Epithelial cell of proximal tubule (primary cell): ENCODE measurements around the gene HDGF. TPM values are rescaled to one million over a fixed set of nuclear protein-coding genes. Genes with fewer than 3 reads are reported as not detected.
A peak's percentile ranks its signal among the peaks of the same experiment; 100 is the strongest.

ENCODE experiments used
- DNase-seq: peaks from one replicate; pipeline ENCODE4 v3.0.0-alpha.2; 2011; ENCODE audit warnings: low read depth
- H3K4me3 ChIP-seq: 2 replicates; pipeline ENCODE4 v1.5.1; 2011; ENCODE audit warnings: low read depth, mild to moderate bottlenecking, low read length
- total RNA-seq: library from RNA; depleted of rRNA; stranded (reverse); fragments of >200 nt; gene quantifications from 2 replicates; pipeline ENCODE4 v1.2.3, GENCODE V29; 2015
- TF ChIP-seq, protein P1 (sequence below): conservative IDR thresholded peaks from 2 replicates; pipeline ENCODE4 v1.5.1; 2012; ENCODE audit warnings: low read depth, mild to moderate bottlenecking, low read length

Gene HDGF
- total RNA-seq, 1 donor from 2014 or later: 279 TPM

DNA sequence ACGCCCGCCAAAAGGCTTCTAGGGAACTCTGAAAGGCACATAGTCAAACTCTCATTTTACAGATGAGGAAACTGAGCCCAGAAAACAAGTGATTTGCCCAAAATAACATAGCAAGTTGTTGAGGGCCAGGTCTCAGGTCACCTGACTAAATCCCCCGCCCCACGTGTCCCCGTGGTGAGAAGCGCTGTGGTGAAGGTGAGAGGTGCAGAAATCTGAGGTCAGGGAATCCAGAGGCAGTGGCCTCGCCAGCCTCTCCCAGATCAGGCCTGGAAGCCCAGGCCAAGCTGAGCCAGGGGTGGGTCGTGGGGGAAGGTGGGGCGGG, 5.1 kb downstream of the HDGF start:
- DNase-seq: no peak
- TF ChIP-seq, protein P1, sequence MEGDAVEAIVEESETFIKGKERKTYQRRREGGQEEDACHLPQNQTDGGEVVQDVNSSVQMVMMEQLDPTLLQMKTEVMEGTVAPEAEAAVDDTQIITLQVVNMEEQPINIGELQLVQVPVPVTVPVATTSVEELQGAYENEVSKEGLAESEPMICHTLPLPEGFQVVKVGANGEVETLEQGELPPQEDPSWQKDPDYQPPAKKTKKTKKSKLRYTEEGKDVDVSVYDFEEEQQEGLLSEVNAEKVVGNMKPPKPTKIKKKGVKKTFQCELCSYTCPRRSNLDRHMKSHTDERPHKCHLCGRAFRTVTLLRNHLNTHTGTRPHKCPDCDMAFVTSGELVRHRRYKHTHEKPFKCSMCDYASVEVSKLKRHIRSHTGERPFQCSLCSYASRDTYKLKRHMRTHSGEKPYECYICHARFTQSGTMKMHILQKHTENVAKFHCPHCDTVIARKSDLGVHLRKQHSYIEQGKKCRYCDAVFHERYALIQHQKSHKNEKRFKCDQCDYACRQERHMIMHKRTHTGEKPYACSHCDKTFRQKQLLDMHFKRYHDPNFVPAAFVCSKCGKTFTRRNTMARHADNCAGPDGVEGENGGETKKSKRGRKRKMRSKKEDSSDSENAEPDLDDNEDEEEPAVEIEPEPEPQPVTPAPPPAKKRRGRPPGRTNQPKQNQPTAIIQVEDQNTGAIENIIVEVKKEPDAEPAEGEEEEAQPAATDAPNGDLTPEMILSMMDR: no peak
- peak overlapping the region; percentile 62 for H3K4me3 ChIP-seq

DNA sequence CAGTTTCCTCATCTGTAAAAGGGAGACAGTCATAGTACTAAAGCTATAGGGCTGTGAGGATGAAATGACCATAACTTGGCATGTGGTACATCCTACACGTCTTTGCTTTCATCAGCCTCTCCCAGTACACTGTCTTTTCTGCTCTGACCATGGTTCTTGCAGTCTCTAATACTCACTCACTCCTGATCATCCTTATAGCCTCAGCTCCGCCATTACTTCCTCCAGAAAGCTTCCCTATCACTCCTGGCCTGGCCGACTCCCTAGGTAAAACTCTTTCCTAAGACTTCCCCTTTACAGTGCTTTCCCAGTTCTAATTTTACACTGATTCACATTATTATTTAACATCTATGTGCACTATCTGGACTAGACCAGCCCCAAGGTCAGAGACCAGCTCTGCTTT, 5.6 kb downstream of the HDGF start:
- no peak for DNase-seq
- TF ChIP-seq, protein P1: no peak
- peak overlapping the region; percentile 62 for H3K4me3 ChIP-seq

DNA sequence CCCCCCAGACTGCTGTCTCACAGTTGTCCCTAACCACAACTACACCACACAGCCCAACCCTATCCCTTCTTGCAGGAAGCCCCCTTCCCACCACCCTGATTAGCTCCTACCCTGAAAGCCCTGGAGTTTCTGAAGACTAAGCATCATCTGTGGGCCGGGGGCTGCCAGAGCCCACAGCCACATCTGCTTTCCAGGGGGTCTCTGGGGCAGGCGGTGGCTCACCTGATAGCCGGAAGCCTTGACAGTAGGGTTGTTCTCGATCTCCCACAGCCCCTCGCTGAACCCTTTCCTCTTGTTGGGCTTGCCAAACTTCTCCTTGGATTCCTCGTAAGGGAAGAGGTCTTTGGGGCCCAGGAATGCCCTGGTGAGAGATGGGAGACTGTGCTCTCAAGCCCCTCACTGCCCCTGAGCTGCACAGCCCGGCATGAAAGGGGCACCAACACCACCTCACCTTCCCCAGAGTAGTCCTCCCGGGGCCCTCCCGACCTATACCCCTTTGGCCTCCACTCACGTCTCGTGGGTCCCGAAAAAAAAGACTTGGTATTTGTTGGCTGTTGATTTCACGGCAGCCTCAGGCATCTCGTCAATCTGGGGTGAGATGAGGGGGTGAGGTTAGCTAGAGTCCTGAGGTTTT, 6.6 kb downstream of the HDGF start:
- H3K4me3 ChIP-seq: no peak overlapping the region
- DNase-seq: no peak
- TF ChIP-seq, protein P1: no peak

DNA sequence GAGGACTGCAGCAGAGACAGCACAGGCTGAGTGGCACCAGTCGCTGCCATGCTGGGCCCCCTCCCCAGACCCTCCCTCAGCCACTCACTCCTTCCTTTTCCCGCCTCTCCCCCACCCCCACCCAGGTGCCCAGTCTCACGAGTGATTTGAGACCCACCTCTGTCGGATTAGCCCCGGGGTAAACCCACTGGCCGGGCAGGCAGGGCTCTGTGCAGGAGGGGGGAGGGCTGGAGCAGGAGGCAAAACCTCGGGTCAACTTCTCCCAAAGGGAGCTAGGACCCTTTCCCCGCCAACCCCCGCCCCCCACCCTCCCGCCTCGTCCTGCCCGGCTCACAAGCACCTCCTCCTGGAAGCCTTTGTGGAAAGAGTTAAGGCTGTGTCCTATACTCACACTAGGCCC, 7.1 kb downstream of the HDGF start:
- TF ChIP-seq, protein P1: no peak
- DNase-seq: no peak
- H3K4me3 ChIP-seq: no peak overlapping the region

DNA sequence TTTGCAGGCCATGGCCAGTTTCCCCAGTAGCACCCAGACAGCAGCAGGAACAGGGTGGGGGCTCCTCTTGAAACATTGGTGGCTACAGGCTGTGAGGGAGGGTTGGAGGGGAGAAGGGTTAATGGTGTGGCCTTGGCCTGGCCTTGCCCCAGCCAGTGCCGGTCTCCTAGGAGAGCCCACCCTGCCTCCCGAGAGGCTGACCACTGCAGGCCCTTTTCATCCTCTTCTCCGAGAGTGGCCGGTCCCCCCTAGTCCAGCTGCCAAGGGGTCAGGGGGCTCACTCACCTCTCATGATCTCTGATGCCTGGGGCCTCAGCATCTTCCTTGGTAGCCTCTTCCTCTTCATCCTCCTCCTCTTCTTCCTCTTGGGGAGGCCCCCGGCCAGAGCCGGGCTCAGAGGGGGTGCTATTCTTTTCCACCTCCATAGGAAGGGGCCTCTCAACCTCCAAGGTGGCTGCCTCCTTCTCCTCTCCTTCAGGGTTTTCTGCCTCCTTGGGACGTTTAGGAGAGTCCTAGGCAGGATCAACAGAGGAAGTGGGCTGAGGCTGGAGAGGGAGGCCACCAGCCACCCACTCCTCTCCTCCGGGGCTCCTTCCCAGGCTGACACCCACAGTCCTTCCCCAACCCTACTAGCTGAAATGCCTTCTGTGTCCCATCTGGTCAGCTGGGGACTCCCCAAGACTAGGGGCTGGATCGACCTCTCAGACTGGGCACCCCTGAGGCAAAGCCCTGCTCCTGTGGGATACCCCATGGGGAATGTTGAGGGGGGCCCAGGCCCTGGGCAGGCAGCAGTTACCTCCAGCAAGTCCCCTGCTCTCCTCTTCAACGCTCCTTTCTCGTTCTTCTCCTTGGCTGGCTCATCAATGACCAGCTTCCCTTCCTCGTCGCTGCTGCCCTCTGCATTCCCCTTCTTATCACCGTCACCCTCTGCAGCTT, 7.8 kb downstream of the HDGF start:
- TF ChIP-seq, protein P1: no peak
- DNase-seq: no peak
- H3K4me3 ChIP-seq: no peak overlapping the region

DNA sequence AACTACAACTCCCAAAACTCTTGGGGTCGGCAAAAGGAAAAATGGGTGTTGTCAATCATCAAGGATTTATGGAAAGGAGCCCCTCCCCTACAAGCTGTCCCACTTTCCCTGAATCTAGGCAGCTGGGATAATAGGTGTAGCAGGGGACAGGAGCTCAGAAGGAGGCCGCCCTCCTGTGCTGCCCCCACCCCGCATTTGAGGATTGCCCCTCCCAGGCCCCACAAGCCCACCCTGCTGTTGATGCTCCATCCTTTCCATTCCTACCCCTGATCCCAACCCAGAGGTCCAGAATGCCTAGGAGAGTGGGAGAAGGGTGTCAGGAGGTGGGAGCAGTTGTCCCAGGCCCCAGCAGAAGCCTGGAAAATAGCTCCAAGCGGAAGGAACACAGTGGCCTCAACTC, 8.7 kb downstream of the HDGF start:
- H3K4me3 ChIP-seq: no peak overlapping the region
- TF ChIP-seq, protein P1: no peak
- DNase-seq: no peak

DNA sequence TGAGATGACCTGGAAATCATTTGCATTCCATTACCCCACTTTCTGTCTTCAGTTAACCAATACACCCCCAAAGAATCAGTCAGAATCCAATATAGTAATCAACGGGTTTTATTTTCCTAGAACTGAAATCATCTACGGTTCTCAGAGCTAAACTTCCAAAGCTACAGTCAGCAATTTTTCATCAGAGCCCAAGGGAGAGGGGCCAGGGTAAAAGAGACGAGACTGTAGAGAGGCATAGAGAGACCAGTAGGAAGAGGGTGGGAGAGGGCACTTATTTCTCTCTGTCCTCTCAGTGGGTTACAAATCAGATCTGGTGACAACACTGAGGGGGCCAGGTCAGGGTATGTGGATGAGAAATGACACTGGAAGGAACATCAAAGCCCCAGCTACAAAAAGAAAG, 9.5 kb downstream of the HDGF start:
- TF ChIP-seq, protein P1: no peak

More for the DNA sequence above, 9.5 kb downstream of the HDGF start:
- H3K4me3 ChIP-seq: no peak overlapping the region
- no peak for DNase-seq
